CD4-positive, alpha-beta T cell treated with Interleukin-4 for 4 hours (primary cell): ENCODE measurements around the gene RGS12.

Source experiments
- DNase-seq: peaks from one replicate; pipeline ENCODE4 v3.0.0-alpha.2; 2020

RGS12 gene

GRCh38 chr4:3280466-3280865, 12.4 kb upstream of the RGS12 start:
- no peak for DNase-seq

GRCh38 chr4:3283483-3283882, 9.3 kb upstream of the RGS12 start:
- no peak for DNase-seq

GRCh38 chr4:3283916-3284315, 8.9 kb upstream of the RGS12 start:
- no peak for DNase-seq

GRCh38 chr4:3284734-3285557, 7.9 kb upstream of the RGS12 start:
- DNase-seq: no peak

GRCh38 chr4:3285558-3286334, 7.1 kb upstream of the RGS12 start:
- DNase-seq: no peak

- no peak for DNase-seq
Measured at GRCh38 chr4:3286335-3287175, 6.3 kb upstream of the RGS12 start.

- DNase-seq: no peak
Measured at GRCh38 chr4:3287271-3287971, 5.4 kb upstream of the RGS12 start.

- DNase-seq: no peak
Measured at GRCh38 chr4:3287972-3288570, 4.8 kb upstream of the RGS12 start.

- DNase-seq: no peak
Measured at GRCh38 chr4:3288571-3289094, 4.2 kb upstream of the RGS12 start.

GRCh38 chr4:3290476-3290875, 2.3 kb upstream of the RGS12 start:
- no peak for DNase-seq

- no peak for DNase-seq
Measured at GRCh38 chr4:3290889-3291321, 1.9 kb upstream of the RGS12 start.

- DNase-seq: no peak
Measured at GRCh38 chr4:3291411-3291968, 1.3 kb upstream of the RGS12 start.

- no peak for DNase-seq
Measured at GRCh38 chr4:3291969-3292570, 751 bp upstream of the RGS12 start.

- DNase-seq: no peak
Measured at GRCh38 chr4:3293401-3294391, 875 bp downstream of the RGS12 start.

GRCh38 chr4:3294401-3295241, 1.8 kb downstream of the RGS12 start:
- no peak for DNase-seq

- DNase-seq: no peak
Measured at GRCh38 chr4:3295837-3296624, 3.2 kb downstream of the RGS12 start.

- DNase-seq: no peak
Measured at GRCh38 chr4:3296651-3297050, 3.8 kb downstream of the RGS12 start.
